Left kidney (tissue), 2 donors: ENCODE results near the gene ITSN1. TPM values are rescaled to one million over a fixed set of nuclear protein-coding genes. Genes with fewer than 3 reads are reported as not detected.
A peak's percentile ranks its signal among the peaks of the same experiment; 100 is the strongest.
"Not testable (repeated sequence)": the region's sequence is repeated elsewhere in the genome, so short reads cannot be mapped to it uniquely, and the experiment has no call there.

ENCODE experiments used
- DNase-seq: peaks from one replicate; pipeline ENCODE4 v3.0.0-alpha.2; 2013
- polyA plus RNA-seq: library from polyadenylated mRNA; unstranded; fragments of 120-200 nt; gene quantifications from one replicate; pipeline ENCODE4 v1.2.1, GENCODE V29; 2013; ENCODE audit not compliant: insufficient read length

ITSN1 gene
- polyA plus RNA-seq, 1 donor, result 56.2 TPM

DNA sequence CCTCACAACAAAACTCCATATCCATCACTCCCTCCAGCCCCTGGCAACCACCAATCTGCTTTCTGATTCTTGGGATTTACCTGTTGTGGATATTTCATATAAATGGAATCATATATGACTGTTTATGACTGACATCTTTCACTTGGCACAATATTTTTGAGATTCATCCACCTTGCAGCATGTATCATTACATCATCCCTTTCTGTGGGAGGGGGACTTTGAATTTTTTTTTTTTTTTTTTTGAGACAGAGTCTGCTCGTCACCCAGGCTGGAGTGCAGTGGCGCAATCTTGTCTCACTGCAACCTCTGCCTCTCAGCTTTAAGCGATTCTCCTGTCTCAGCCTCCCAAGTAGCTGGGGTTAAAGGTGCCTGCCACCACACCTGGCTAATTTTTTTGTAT is 128.2 kb downstream of the ITSN1 start:
- DNase-seq, result no peak

DNA sequence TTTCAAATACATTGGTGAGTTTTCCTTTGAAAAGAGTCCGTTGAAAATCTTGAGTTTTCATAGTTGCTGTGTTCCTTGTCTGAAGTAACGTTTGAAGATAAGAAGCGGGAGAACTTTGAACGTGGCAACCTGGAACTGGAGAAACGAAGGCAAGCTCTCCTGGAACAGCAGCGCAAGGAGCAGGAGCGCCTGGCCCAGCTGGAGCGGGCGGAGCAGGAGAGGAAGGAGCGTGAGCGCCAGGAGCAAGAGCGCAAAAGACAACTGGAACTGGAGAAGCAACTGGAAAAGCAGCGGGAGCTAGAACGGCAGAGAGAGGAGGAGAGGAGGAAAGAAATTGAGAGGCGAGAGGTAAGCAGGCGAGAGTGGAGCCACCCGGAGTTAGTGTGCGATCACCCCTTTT is 129.7 kb downstream of the ITSN1 start:
- DNase-seq, result no peak

DNA sequence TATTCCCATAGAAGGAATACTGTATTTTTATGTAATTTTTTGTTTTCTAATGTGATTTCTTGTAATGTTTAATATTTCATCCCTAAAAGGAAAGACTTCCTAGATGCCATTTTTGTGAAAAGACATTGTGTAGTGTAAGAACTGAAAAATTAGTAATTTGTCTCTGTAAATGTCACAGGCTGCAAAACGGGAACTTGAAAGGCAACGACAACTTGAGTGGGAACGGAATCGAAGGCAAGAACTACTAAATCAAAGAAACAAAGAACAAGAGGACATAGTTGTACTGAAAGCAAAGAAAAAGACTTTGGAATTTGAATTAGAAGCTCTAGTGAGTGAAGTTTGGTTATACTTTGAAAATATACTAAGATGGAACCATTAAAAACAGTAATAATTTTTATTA is 132.2 kb downstream of the ITSN1 start:
- no peak for DNase-seq

DNA sequence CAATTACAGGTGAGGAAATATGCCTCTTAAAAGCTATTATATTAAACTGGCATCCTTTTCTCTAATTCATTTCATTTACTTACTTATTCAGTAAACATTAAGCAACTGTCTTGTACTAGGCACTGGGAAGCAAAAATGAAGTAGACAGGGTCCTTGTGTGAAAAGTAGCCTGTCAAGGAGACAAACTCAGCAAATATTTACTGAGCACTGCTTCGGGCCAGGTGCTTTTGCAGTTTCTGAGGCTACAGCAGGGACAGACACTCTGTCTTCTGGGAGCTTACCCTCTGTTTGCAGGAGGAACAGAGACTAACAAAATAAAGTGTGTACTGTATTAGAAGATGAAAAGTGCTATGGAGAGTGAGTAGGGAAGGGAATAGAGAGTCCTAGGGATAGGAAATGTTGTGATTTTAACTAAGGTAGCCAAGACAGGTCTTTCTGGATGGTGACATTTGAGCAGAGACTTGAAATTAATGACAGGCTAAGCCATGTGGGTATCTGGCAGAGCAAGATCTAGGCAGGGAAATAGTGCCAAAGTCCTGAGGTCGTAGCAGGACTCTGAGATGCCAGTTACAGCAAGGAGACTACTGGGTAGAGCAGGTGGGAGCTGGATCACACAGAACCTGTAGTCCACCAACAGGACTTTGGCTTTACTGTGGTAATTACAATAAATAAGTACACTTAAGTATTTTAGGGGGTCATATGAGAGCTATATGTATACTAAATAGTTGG is 133.0 kb downstream of the ITSN1 start:
- no peak for DNase-seq

DNA sequence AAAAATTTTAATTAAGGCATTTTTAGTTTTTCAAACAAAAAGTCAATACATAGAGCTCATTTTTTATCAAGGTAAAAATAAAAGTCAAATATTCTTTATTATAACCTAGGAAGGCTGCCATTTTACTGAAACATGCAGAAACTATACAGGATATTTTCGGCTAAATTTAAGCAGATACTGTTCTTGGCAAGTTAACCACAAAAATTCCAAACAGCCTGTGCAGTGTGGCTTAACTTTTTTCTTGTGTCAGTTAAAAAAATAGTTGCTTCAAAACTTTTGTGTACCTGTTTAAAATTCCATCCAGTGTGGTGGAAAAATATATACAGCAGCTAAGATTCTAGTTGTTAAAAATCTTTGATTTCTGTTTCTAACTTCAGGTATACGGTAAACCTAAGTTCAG is 138.3 kb downstream of the ITSN1 start:
- no peak for DNase-seq

DNA sequence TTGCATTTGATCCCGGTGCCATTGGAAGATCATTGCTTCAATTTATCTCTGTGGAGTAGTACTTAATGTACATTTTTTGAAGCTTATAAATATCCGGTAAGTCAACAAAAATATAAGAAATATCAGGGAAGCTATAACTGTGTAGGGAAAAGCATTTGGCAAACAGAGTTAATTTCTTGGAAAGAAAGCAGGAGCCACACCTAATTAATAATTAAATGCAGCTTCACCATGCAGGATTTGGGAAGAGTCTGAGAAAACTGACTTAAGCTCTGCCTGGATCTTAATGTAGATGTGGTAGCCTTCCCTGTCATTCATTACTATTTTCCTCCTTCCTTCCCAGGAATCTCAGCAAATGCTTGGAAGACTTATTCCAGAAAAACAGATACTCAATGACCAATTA is 138.8 kb downstream of the ITSN1 start:
- no peak for DNase-seq

DNA sequence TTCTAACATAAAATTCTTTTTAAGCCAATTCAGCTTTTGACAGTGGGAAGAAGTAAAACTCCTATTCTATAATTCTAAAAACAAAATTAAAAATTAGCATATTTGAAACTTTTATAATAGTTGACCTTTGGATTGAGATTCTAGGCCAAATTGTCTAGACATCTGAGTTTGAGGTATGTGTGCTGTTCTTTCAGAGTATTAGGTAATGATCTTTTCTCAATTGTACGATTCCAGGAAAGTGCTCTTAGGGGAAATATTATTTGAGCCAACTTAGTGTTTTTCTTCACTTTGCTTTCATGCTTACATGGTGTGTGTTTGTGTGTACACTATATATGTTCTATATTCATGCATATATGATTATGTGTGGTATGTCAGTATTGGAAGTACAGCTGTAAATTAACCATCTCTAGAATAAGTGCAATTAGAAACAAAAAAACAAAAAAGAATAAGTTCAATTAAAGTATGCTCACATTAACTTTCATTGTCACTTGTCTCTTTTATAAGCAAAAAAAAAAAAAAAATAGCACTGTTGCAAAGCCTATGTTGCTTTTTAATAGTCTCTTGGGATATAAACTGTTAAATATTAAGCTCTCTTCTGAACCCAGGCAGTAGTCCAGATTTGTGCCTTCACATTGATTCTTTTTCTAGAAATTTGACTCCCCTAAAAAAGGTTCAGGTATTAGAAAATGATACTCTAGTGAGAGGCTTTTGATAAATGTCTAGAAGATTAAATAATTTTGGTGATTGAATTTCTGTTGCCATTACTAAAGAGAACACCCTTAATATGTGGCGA is 141.1 kb downstream of the ITSN1 start:
- no peak for DNase-seq

DNA sequence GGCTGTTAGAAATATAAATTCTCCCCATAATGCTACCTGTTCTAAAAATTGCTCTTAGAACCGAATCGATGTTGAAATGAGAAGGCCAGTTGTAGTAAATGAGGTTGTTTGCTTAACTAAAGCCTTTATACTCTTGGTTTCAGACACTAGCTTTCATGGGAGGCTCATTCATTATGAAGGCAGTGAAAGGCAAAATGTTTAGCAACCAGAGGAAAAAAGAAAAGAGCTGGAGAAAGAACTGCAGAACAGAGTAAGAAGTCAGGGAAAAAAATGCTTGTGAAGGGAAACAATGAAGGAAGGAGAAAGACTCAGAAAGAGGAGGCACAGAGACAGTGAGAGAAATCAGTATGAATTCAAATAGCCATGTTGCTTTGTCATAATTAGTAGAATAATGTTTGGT is 145.1 kb downstream of the ITSN1 start:
- no peak for DNase-seq

DNA sequence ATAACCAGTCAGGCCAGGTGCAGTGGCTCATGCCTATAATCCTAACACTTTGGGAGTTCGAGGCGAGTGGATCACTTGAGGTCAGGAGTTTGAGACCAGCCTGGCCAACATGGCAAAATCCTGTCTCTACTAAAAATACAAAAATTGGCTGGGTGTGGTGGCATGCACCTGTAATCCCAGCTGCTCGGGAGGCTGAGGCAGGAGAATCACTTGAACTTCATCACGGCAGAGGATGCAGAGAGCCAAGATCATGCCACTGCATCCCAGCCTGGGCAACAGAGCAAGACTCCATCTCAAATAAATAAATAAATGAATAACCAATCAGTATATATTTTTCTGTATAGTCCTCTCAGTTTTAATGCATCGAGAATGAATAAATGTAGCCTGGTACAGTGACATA is 146.1 kb downstream of the ITSN1 start:
- DNase-seq, result not testable (repeated sequence)

DNA sequence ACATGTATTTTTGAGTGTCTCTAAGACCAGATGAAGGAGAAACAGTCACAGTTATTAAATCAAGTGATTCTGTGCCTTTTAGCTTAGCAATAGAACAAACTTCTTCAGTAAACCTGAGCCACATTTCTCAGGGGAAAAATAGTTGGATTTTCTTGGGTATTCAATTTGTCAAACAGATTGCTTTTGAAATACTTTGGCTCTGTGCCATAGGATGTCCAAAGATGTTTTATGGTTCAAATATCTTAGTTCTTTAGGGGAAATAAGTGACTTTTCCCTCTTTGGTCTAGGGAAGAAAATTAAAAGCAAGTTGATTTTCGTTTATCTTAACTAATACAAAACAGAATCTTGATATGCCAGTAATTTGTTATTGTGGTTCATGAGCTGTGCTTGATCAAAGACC is 147.4 kb downstream of the ITSN1 start:
- DNase-seq, result no peak

DNA sequence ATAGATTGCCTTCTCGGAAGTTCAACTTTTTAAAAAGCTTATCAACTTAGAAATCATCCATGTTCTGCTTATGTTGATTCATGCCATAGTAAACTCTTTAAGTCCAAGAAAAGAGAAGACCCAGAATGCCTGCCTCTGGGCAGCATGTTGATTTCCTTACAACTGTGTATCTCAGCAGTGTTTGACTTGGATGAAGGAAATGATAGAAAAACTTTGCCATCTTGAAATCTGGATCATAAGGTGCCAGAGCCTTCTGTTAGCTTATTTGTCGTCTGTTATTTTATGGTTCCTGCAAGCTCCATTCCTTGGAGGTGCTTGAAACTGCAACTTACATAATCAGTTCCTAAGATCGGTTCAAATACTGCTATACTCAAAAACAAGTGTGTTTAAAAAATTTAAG is 148.8 kb downstream of the ITSN1 start:
- no peak for DNase-seq

DNA sequence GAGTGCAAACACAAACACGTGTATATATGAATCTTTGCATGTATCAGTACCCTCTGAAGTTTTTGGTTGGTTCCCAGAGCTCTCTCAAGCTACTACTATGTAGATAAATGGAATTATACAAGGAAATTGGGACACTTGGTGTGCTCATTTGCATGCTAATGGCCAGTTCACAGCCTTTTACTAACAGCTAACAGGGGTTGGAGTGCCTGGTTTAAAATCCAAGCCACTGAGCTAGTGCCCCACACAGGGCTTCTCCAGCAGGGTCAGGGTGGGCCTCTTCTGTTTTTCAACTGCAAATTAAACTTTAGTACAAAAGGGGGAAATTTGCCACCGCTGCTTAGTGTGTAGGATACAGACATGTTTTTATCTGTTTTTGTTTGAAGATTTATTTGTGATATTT is 152.3 kb downstream of the ITSN1 start:
- DNase-seq, result no peak

DNA sequence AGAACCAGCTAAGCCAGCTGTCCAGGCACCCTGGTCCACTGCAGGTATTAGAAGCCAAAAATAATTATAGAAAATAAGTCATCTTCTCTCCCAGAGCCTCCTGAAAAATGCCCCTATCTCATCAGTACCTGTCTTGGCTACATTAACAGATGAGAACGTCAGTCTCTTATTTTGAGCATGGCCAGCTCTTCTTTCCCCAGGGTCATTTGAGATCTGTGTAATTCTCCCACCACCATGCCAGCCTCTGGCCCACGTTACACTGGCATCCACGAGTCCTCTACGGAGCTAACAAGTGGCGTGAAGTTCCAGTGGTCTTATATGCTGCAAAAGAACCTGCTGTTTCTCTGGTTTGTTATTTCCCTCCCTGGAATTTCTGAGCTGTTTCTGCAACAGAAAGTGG is 155.3 kb downstream of the ITSN1 start:
- DNase-seq, result no peak

DNA sequence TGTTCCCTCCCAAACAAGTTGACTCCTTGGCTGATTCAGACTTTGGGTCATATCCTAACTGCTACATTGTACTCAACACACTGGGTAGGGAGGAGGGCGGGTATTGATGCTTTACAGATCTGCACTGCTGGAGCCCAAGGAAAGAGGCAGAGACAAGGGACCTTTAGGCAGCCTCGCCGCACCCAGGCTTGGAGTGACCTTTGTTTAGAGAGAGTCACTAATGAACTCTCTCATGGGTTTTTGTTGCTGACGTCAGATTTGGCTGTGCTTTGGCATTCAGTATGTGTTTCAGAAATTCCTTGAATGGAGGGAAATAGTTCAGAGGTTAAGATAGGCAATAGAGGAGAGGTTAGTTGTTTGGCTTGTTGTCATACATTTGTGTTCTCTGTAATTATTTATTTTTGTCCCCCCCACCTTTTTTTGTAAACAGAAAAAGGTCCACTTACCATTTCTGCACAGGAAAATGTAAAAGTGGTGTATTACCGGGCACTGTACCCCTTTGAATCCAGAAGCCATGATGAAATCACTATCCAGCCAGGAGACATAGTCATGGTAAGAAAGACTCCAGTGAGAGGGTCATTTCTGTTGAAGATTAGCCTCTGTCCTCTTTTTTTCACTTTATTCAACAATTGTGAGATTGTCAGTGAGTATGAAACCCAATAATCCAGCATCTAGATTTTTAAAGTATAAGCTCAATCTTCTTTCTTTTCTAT is 157.2 kb downstream of the ITSN1 start:
- DNase-seq, result no peak

DNA sequence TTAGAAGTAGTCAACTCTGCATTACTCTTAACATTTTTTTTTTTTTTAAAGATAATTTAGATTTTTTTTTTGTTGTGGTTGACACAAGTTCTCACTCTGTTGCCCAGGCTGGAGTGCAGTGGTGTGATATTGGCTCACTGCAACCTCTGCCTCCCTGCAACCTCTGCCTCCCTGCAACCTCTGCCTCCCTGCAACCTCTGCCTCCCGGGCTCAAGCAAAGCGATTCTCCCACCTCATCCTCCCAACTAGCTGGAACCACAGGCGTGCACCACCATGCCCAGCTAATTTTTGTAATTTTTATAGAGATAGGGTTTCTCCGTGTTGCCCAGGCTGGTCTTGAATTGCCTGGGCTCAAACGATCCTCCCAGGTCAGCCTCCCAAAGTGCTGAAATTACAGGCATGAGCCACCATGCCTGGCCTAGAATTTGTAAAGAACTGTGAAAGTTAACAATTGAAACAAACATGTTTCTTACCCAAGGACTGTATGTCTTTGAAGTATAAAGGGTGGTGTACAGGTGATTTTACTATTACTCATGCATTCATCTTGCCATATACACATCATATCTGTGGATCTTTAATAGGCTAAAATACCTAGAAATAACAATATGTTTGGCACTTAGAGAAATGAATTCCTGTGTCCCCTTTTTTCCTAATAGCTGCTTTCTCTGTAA is 158.6 kb downstream of the ITSN1 start:
- DNase-seq, result no peak

DNA sequence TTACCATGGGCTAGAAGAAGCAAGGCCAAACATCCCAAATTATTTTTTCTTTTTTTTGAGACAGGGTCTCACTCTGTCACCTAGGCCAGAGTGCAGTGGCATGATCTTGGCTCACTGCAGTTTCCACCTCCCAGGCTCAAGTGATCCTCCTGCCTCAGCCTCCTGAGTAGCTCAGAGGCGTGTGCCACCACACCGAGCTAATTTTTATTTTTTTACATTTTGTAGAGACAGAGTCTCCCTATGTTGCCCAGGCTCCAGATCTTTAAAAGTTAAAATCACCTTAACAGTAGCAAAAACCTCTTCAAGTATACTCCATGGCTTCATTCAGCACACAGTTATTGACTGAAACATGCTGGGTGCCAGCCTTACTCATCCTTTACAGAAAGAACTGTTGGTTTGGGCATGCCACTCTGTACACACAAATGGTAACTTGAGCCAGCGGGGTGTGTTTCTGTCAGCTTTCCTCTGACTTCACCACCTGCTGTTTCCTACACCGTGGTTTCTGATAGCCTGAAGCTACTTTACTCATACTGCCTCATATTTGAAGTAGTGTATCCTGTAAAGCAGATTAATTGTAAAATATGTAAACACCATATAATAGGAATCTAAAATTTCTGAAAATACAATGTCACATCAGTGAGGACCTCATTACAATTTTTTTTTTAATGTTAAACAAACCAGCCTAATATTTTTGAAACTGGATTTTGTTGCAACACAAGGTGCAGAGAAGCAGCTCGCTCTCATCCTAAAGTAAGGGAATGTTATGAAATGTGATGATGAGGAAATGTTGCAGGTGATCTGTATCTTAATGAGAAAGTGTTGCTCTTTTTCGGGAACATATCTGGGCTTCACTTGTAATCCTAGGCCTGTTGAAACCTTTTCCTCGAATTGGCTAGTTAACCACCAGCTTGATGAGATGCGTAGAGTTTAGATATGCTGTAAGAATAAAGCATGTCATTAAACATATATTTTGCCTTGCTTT is 159.4 kb downstream of the ITSN1 start:
- peak; percentile 44 for DNase-seq

DNA sequence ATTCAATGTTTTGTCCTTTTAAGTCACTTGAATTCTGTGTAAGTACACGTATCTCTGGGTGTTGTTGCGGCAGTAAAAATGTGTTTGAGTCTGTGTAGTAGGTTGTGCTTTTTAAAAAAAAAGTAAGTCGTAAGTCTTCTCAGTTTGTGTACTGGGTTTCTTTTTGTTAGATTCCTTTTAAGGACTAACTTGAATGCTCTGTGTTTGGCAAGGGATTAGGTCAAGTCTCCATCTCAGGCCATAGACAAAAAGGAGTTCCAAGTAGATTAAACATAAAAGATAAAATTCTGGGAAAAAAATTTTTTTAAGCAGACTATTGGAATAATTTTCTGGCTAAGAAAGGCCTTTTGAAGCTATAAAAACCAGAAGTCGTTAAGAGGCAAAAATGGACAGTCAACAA is 160.2 kb downstream of the ITSN1 start:
- DNase-seq, result no peak

DNA sequence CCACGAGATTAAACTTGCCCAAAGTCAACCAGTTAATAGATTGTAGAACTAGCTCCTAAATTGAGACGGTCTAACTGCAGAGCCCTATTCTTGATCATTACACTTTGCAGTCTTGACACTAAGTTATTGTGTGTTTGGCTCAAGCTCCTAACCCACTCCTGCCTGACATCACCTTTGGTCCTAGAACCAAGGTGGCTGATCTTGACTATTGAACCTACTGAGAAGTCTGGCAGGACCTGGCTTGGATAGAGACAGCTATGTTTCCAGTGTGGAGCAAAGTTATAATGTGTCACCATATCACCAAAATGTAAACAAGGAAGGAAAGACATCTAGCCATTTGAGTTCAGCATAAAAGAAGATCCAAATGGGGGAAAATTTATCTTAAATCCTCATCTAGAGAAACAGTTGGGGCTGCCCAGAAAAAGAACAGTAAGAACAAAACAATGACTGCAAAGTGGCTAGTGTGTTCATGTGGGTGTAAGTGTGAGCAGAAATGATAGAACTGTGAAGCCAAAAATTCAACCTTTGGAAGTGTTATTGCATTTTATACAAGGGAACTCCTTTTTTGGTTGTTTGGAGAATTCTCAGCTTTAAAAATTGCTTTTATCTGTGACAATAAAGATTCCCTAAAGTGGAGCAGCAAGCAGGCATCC is 166.5 kb downstream of the ITSN1 start:
- DNase-seq, result no peak

DNA sequence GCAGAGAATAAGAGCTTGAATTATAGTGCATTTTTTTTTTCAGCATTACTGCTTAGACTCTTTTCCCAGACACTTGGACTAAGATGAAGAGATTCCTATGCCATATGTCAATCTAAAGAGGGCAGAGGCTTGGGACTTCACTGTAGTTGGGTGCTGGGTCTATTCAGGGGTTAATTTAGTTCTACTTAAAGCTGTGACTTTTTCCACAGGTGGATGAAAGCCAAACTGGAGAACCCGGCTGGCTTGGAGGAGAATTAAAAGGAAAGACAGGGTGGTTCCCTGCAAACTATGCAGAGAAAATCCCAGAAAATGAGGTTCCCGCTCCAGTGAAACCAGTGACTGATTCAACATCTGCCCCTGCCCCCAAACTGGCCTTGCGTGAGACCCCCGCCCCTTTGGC is 168.5 kb downstream of the ITSN1 start:
- DNase-seq, result no peak

DNA sequence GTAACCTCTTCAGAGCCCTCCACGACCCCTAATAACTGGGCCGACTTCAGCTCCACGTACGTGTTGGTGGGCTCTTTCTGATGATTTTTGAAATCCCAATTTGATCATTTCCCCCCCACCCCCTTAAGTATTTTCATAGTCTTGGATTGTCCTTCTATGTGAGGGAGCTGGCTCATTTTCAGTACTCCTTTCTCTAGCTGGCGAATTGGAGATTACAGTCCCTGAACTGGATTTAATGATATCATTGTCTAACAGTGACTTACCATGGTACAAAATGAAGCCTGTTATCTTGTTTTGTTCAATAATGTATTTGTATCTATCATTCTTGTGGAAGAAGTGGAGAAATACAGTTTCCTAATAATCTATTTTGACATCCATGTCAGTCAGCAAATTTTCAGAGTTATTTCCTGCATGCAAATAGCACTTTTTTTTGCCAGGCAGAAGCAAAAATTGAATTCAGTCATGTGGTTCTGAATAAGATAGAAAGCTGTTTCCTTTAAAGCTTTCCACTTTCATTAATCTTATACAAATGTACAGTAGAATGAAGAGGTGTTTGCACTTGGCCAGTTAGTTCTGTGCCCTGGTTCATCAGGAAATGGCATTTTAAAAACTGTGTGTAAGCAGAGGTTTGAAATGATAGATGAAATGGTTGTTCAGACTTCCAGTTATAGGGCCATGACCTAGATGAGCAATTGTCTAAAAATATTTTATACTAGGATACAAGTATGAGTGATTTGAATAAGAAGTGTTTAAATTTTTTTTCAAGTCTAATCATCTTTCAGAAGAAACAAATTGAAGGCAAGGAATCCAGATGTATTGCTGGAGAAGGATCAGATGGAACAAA is 169.1 kb downstream of the ITSN1 start:
- no peak for DNase-seq
